ENCODE data around the gene PLCB3. TPM values are rescaled to one million over a fixed set of nuclear protein-coding genes. Genes with fewer than 3 reads are reported as not detected.

PLCB3 gene
- total and polyA plus RNA-seq, 5 experiments from 2014 or later, result 0.20 to 8.8 (median 0.51) TPM

GRCh38 chr11:64275841-64276240, 24.5 kb downstream of the PLCB3 start:
- H3K27ac Mint-ChIP-seq, result no peak overlapping the region
- no peak for ATAC-seq
- H3K27me3 Mint-ChIP-seq, result no peaks in the 10 kb centered on the region
- peaks cover 0 to 4% (median 0%) of the 10 kb centered on the region in 3 donors for H3K36me3 Mint-ChIP-seq
- no peaks in the 10 kb centered on the region for H3K9me3 Mint-ChIP-seq
- peaks cover 2 to 11% (median 7%) of the 10 kb centered on the region in 4 donors for H3K4me1 Mint-ChIP-seq
- DNase-seq, result no peak
- POLR2A ChIA-PET, result interaction anchor here (1.5 kb wide), 1 partner anchor 8 kb away, joined by 7 read pairs; the partner anchor contains the start of gene BAD
- H3K4me3 Mint-ChIP-seq, result no peak overlapping the region

GRCh38 chr11:64276653-64277431, 25.5 kb downstream of the PLCB3 start:
- Mint-ChIP-seq H3K4me3 (no peak overlapping the region), H3K27me3 (no peaks in the 10 kb centered on the region), H3K36me3 (peaks cover 0 to 11% (median 2%) of the 10 kb centered on the region in 3 donors), H3K4me1 (peaks cover under 1 to 11% (median 5%) of the 10 kb centered on the region in 4 donors), H3K27ac (no peak overlapping the region), H3K9me3 (no peaks in the 10 kb centered on the region)
- POLR2A ChIA-PET, result interaction anchor here (0.6 kb wide), 1 partner anchor 11 kb away, joined by 3 read pairs; no protein-coding TSS in a partner anchor
- DNase-seq, result peak in 1 of 10 donors; percentile 47
- no peak for ATAC-seq

- no peak overlapping the region for H3K4me3 Mint-ChIP-seq
- POLR2A ChIA-PET, result no interaction called here
- H3K27me3 Mint-ChIP-seq, result no peaks in the 10 kb centered on the region
- peaks cover under 1 to 11% (median 8%) of the 10 kb centered on the region in 4 donors for H3K4me1 Mint-ChIP-seq
- H3K27ac Mint-ChIP-seq, result no peak overlapping the region
- peaks cover 0 to 13% (median 2%) of the 10 kb centered on the region in 3 donors for H3K36me3 Mint-ChIP-seq
- ATAC-seq (no peak), DNase-seq (peak in 1 of 10 donors; percentile 53)
- no peaks in the 10 kb centered on the region for H3K9me3 Mint-ChIP-seq
Measured at GRCh38 chr11:64278576-64279190, 27.4 kb downstream of the PLCB3 start.

- DNase-seq (no peak), ATAC-seq (no peak)
- H3K4me3 Mint-ChIP-seq, result no peak overlapping the region
- peaks cover 6 to 27% (median 21%) of the 10 kb centered on the region in 4 donors for H3K4me1 Mint-ChIP-seq
- no peaks in the 10 kb centered on the region for H3K27me3 Mint-ChIP-seq
- peaks cover 0 to 13% (median 2%) of the 10 kb centered on the region in 3 donors for H3K36me3 Mint-ChIP-seq
- H3K27ac Mint-ChIP-seq, result peak overlapping the region in 2 of 10 donors; percentile 82 to 97
- H3K9me3 Mint-ChIP-seq, result no peaks in the 10 kb centered on the region
- POLR2A ChIA-PET, result interaction anchor here (0.7 to 9.9 kb wide), 5 partner anchors 12 to 394 kb away, joined by 3 to 140 read pairs (median 16); partner anchors contain the start of genes FERMT3, PRDX5 and TRMT112
Measured at GRCh38 chr11:64281957-64282770, 30.8 kb downstream of the PLCB3 start.

DNA sequence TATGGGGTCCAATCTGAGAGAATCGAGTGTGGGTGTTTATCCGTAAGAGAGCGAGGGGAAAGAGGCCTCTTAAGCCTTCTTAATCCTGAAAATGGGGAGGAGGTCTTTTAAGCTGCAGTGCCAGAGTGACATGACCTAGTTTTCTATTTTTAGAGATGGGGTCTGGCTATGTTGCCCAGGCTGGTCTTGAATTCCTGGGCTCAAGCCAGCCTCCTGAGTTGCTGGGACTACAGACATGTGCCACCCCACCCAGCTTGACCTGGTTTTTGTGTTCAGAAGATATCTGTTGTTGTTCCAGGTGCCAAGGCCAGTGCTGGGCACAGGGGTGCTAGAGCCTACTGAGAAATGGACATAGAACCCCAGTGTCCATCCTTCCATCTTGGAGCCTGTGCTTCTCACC, 31.8 kb downstream of the PLCB3 start:
- peaks cover 8 to 29% (median 21%) of the 10 kb centered on the region in 4 donors for H3K4me1 Mint-ChIP-seq
- no peak for ATAC-seq
- no peaks in the 10 kb centered on the region for H3K9me3 Mint-ChIP-seq
- H3K27ac Mint-ChIP-seq, result peak overlapping the region in 8 of 10 donors; percentile 14 to 98 (median 88)
- DNase-seq, result no peak
- peak overlapping the region; percentile 14 to 90 (median 68) for H3K4me3 Mint-ChIP-seq
- POLR2A ChIA-PET, result interaction anchor here (0.6 to 9.9 kb wide), 9 partner anchors 8 to 92 kb away, joined by 4 to 140 read pairs (median 9); partner anchors contain the start of genes ESRRA, FERMT3, FKBP2 and PPP1R14B
- no peaks in the 10 kb centered on the region for H3K27me3 Mint-ChIP-seq
- peaks cover 0 to 13% (median 2%) of the 10 kb centered on the region in 3 donors for H3K36me3 Mint-ChIP-seq

- Mint-ChIP-seq H3K9me3 (no peaks in the 10 kb centered on the region), H3K4me3 (peak within 1 kb of the TSS; percentile 85 to 94 (median 90)), H3K27me3 (no peaks in the 10 kb centered on the region), H3K36me3 (peaks cover 0 to 11% (median 2%) of the 10 kb centered on the region in 3 donors), H3K27ac (peak within 1 kb of the TSS; percentile 74 to 99 (median 97)), H3K4me1 (peaks cover 8 to 29% (median 21%) of the 10 kb centered on the region in 4 donors)
- DNase-seq, result peak; percentile 86 to 96 (median 88)
- POLR2A ChIA-PET, result interaction anchor here (0.6 to 9.9 kb wide), 18 partner anchors 9 to 494 kb away, joined by 3 to 140 read pairs (median 6); partner anchors contain the start of genes DNAJC4, ESRRA, FERMT3 and FKBP2
- ATAC-seq, result peak; percentile 78 to 79
Measured at GRCh38 chr11:64284048-64284961, 33.0 kb downstream of the PLCB3 start, which contains the start of gene BAD. BAD (minus strand) TSS chr11:64284665; CDS start chr11:64284368, 297 bp downstream.

GRCh38 chr11:64284962-64285884, 33.9 kb downstream of the PLCB3 start, which contains the start of gene GPR137:
GPR137 (plus strand) TSS chr11:64285848; CDS start chr11:64286525, 677 bp downstream.
- peak within 1 kb of the TSS; percentile 74 to 99 (median 97) for H3K27ac Mint-ChIP-seq
- peaks cover 8 to 29% (median 21%) of the 10 kb centered on the region in 4 donors for H3K4me1 Mint-ChIP-seq
- peaks cover 0 to under 1% (median 0%) of the 10 kb centered on the region in 5 donors for H3K27me3 Mint-ChIP-seq
- DNase-seq, result peak; percentile 86 to 100 (median 92)
- H3K4me3 Mint-ChIP-seq, result peak within 1 kb of the TSS; percentile 85 to 94 (median 90)
- no peaks in the 10 kb centered on the region for H3K9me3 Mint-ChIP-seq
- H3K36me3 Mint-ChIP-seq, result peaks cover 0 to 9% (median 2%) of the 10 kb centered on the region in 3 donors
- peak; percentile 72 to 79 for ATAC-seq
- POLR2A ChIA-PET, result interaction anchor here (0.5 to 9.9 kb wide), 18 partner anchors 10 to 494 kb away, joined by 3 to 140 read pairs (median 6); partner anchors contain the start of genes DNAJC4, ESRRA, FERMT3 and FKBP2

GRCh38 chr11:64285885-64286800, 34.8 kb downstream of the PLCB3 start:
- no peaks in the 10 kb centered on the region for H3K9me3 Mint-ChIP-seq
- no peak for ATAC-seq

GRCh38 chr11:64286801-64287159, 35.5 kb downstream of the PLCB3 start:
- peaks cover 2 to 10% (median 8%) of the 10 kb centered on the region in 5 donors for H3K27me3 Mint-ChIP-seq
- H3K27ac Mint-ChIP-seq, result peak overlapping the region; percentile 29 to 94 (median 87)
- POLR2A ChIA-PET, result interaction anchor here (2.7 to 9.9 kb wide), 2 partner anchors 16 to 18 kb away, joined by 18 to 140 read pairs; partner anchors contain the start of gene ESRRA
- H3K36me3 Mint-ChIP-seq, result peaks cover 0 to 3% (median 0%) of the 10 kb centered on the region in 3 donors
- H3K9me3 Mint-ChIP-seq, result no peaks in the 10 kb centered on the region
- H3K4me1 Mint-ChIP-seq, result peaks cover 11 to 28% (median 26%) of the 10 kb centered on the region in 4 donors
- ATAC-seq (no peak), DNase-seq (no peak)
- H3K4me3 Mint-ChIP-seq, result peak overlapping the region; percentile 61 to 88 (median 82)

More at GRCh38 chr11:64285885-64286800, 34.8 kb downstream of the PLCB3 start:
- peaks cover 11 to 31% (median 27%) of the 10 kb centered on the region in 4 donors for H3K4me1 Mint-ChIP-seq
- H3K27ac Mint-ChIP-seq, result peak overlapping the region; percentile 29 to 97 (median 87)
- H3K36me3 Mint-ChIP-seq, result peaks cover 0 to 8% (median 2%) of the 10 kb centered on the region in 3 donors
- peak in 1 of 10 donors; percentile 63 for DNase-seq
- POLR2A ChIA-PET, result interaction anchor here (0.9 to 9.9 kb wide), 9 partner anchors 15 to 493 kb away, joined by 3 to 140 read pairs (median 11); partner anchors contain the start of genes ESRRA, FERMT3, NUDT22 and PPP1R14B
- H3K4me3 Mint-ChIP-seq, result peak overlapping the region; percentile 61 to 88 (median 82)
- H3K27me3 Mint-ChIP-seq, result peaks cover 2 to 9% (median 8%) of the 10 kb centered on the region in 5 donors
